ENCODE measurements around the gene ZNF91.
A peak's percentile ranks its signal among the peaks of the same experiment; 100 is the strongest.
"Not testable (repeated sequence)": the region's sequence is repeated elsewhere in the genome, so short reads cannot be mapped to it uniquely, and the experiment has no call there.

Gene ZNF91

GRCh38 chr19:23345838-23346237 is 49.4 kb downstream of the ZNF91 start:
- no peaks in the 10 kb centered on the region for H3K27me3 ChIP-seq (ENCODE audit: insufficient read depth, poor library complexity, severe bottlenecking)
- no peak overlapping the region for H3K27ac ChIP-seq (replicated peaks)
- no peak for DNase-seq (ENCODE audit: low read depth in 1 of 2, low spot score in 1 of 2)
- TF ChIP-seq, protein P1, sequence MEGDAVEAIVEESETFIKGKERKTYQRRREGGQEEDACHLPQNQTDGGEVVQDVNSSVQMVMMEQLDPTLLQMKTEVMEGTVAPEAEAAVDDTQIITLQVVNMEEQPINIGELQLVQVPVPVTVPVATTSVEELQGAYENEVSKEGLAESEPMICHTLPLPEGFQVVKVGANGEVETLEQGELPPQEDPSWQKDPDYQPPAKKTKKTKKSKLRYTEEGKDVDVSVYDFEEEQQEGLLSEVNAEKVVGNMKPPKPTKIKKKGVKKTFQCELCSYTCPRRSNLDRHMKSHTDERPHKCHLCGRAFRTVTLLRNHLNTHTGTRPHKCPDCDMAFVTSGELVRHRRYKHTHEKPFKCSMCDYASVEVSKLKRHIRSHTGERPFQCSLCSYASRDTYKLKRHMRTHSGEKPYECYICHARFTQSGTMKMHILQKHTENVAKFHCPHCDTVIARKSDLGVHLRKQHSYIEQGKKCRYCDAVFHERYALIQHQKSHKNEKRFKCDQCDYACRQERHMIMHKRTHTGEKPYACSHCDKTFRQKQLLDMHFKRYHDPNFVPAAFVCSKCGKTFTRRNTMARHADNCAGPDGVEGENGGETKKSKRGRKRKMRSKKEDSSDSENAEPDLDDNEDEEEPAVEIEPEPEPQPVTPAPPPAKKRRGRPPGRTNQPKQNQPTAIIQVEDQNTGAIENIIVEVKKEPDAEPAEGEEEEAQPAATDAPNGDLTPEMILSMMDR (IDR thresholded peaks at IDR 0.05; ENCODE audit: insufficient read depth, low read length): no peak
- H3K4me3 ChIP-seq (replicated peaks; ENCODE audit: insufficient read depth, low read length): no peak overlapping the region

DNA sequence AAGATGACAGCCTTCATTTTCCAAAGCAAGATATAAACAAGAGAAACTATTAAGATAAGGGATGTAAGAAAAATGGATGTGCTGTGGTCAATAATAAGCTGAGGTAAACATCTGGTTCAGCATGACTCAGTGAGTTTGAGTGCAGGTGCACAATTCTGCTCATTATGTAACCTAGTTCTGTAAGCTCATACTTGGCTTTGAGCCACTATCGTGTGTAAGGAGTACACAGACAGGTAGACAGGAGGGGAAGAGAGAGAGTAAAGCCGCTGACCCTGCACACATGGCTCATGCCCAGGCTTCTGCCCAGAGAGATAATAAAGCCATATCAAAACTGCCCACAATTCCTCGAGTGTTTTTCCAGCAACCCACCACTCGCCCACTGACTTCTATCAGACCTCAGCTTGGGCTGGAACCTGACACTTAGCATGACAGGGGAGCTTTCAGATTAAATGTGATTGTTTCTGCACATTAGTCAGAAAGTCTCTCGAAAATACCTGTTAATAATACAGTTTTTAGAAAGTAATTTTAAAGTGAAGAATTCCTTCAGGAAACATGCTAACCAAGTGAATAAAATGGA is 51.7 kb downstream of the ZNF91 start:
- no peak overlapping the region for H3K27ac ChIP-seq (replicated peaks)

DNA sequence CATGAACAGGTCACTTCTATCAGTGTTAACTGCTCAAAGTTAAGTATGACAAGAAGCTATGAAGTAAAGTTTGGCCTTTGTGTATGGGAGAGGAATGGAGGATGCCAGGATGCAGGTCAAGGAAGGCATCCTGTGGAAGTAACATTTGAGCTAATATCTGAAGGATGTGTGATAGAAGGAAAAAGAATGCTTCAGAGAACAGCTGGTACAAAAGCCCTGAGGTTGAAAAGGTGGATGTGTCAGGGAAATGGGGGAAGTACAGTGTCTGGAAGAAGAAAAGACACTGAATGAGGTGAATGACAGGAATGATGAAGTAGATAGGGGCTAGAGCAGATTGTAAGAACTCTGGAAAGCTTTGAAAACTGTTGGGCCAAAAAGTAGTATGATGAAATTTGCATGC is 67.1 kb downstream of the ZNF91 start:
- Histone ChIP-seq H3K4me3 (replicated peaks; ENCODE audit: insufficient read depth, low read length) (no peak overlapping the region), H3K27me3 (ENCODE audit: insufficient read depth, poor library complexity, severe bottlenecking) (no peaks in the 10 kb centered on the region), H3K27ac (replicated peaks) (no peak overlapping the region)
- no peak for TF ChIP-seq GABPA (IDR thresholded peaks at IDR 0.05; ENCODE audit: low read depth)
- DNase-seq (ENCODE audit: low read depth in 1 of 2, low spot score in 1 of 2): no peak

More for the DNA sequence above, 51.7 kb downstream of the ZNF91 start:
- DNase-seq (ENCODE audit: low read depth in 1 of 2, low spot score in 1 of 2): no peak
- no peak overlapping the region for H3K4me3 ChIP-seq (replicated peaks; ENCODE audit: insufficient read depth, low read length)
- no peak for TF ChIP-seq SPI1 (IDR thresholded peaks at IDR 0.05; ENCODE audit: borderline replicate concordance, low read depth)
- TF ChIP-seq, protein P1 (IDR thresholded peaks at IDR 0.05; ENCODE audit: insufficient read depth, low read length): no peak
- TF ChIP-seq, protein P2, sequence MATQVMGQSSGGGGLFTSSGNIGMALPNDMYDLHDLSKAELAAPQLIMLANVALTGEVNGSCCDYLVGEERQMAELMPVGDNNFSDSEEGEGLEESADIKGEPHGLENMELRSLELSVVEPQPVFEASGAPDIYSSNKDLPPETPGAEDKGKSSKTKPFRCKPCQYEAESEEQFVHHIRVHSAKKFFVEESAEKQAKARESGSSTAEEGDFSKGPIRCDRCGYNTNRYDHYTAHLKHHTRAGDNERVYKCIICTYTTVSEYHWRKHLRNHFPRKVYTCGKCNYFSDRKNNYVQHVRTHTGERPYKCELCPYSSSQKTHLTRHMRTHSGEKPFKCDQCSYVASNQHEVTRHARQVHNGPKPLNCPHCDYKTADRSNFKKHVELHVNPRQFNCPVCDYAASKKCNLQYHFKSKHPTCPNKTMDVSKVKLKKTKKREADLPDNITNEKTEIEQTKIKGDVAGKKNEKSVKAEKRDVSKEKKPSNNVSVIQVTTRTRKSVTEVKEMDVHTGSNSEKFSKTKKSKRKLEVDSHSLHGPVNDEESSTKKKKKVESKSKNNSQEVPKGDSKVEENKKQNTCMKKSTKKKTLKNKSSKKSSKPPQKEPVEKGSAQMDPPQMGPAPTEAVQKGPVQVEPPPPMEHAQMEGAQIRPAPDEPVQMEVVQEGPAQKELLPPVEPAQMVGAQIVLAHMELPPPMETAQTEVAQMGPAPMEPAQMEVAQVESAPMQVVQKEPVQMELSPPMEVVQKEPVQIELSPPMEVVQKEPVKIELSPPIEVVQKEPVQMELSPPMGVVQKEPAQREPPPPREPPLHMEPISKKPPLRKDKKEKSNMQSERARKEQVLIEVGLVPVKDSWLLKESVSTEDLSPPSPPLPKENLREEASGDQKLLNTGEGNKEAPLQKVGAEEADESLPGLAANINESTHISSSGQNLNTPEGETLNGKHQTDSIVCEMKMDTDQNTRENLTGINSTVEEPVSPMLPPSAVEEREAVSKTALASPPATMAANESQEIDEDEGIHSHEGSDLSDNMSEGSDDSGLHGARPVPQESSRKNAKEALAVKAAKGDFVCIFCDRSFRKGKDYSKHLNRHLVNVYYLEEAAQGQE (IDR thresholded peaks at IDR 0.05; ENCODE audit: insufficient replicate concordance, low read depth): no peak
- no peak for TF ChIP-seq POLR2AphosphoS5 (IDR thresholded peaks at IDR 0.05; ENCODE audit: low read depth)
- TF ChIP-seq GABPA (IDR thresholded peaks at IDR 0.05; ENCODE audit: low read depth): no peak
- H3K27me3 ChIP-seq (ENCODE audit: insufficient read depth, poor library complexity, severe bottlenecking): no peaks in the 10 kb centered on the region

GRCh38 chr19:23321953-23322549 is 73.2 kb downstream of the ZNF91 start:
- no peak overlapping the region for H3K4me3 ChIP-seq (replicated peaks; ENCODE audit: insufficient read depth, low read length)
- TF ChIP-seq, protein P2 (IDR thresholded peaks at IDR 0.05; ENCODE audit: insufficient replicate concordance, low read depth): no peak
- TF ChIP-seq GABPA (IDR thresholded peaks at IDR 0.05; ENCODE audit: low read depth) (no peak), SPI1 (IDR thresholded peaks at IDR 0.05; ENCODE audit: borderline replicate concordance, low read depth) (no peak), POLR2AphosphoS5 (IDR thresholded peaks at IDR 0.05; ENCODE audit: low read depth) (no peak)
- TF ChIP-seq, protein P1 (IDR thresholded peaks at IDR 0.05; ENCODE audit: insufficient read depth, low read length): no peak
- H3K27ac ChIP-seq (replicated peaks): peak overlapping the region; percentile 28
- peak; percentile 34 to 79 for DNase-seq (ENCODE audit: low read depth in 1 of 2, low spot score in 1 of 2)
- H3K27me3 ChIP-seq (ENCODE audit: insufficient read depth, poor library complexity, severe bottlenecking): no peaks in the 10 kb centered on the region

GRCh38 chr19:23321403-23321802 is 73.9 kb downstream of the ZNF91 start:
- not testable (repeated sequence) for H3K27ac ChIP-seq (replicated peaks); H3K27me3 ChIP-seq (ENCODE audit: insufficient read depth, poor library complexity, severe bottlenecking); H3K4me3 ChIP-seq (replicated peaks; ENCODE audit: insufficient read depth, low read length); DNase-seq (ENCODE audit: low read depth in 1 of 2, low spot score in 1 of 2)

- not testable (repeated sequence) for H3K4me3 ChIP-seq (replicated peaks; ENCODE audit: insufficient read depth, low read length); H3K27ac ChIP-seq (replicated peaks)
- DNase-seq (ENCODE audit: low read depth in 1 of 2, low spot score in 1 of 2): peak in 1 of 2 experiments; percentile 5
Observed at GRCh38 chr19:23319571-23319970, 75.7 kb downstream of the ZNF91 start.

DNA sequence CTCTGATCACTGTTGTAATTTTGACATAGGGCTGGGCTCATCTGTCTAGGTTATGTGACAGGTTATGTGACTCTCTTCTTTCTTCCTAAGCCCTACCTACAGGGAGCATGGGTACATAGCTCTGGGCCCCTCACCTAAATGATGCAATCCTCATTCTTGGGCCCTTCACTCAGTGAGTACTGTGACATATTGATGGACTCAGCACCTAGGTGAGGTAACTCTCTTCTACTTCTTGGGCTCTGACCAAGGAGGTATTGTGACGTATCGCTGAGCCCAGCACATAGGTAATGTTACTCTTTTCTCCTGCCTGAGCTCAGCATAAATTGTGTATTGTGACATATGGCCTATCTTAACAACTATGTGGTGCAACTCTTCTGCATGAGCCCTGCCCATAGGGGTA is 76.3 kb downstream of the ZNF91 start:
- not testable (repeated sequence) for H3K27me3 ChIP-seq (ENCODE audit: insufficient read depth, poor library complexity, severe bottlenecking); H3K27ac ChIP-seq (replicated peaks); H3K4me3 ChIP-seq (replicated peaks; ENCODE audit: insufficient read depth, low read length); DNase-seq (ENCODE audit: low read depth in 1 of 2, low spot score in 1 of 2)

More at GRCh38 chr19:23319571-23319970, 75.7 kb downstream of the ZNF91 start:
- not testable (repeated sequence) for H3K27me3 ChIP-seq (ENCODE audit: insufficient read depth, poor library complexity, severe bottlenecking)
